Neural cell (in vitro differentiated cells): ENCODE data around the gene KRT78.

Experiments
- EP300 ChIP-seq: fragments of 450-650 bp; conservative IDR thresholded peaks from 2 replicates; pipeline ENCODE4 v1.6.1; 2014; ENCODE audit warnings: antibody characterized with exemption, mild to moderate bottlenecking, moderate library complexity; ENCODE audit not compliant: poor library complexity, severe bottlenecking
- EZH2 ChIP-seq: fragments of 200-600, 300-800 bp; shearing (Covaris generic), sonication (generic); IDR thresholded peaks from 2 replicates; pipeline ENCODE4 v1.6.1; 2014; ENCODE audit warnings: antibody characterized with exemption, low read length, borderline replicate concordance, mild to moderate bottlenecking; ENCODE audit not compliant: insufficient read depth, poor library complexity, severe bottlenecking
- MXI1 ChIP-seq: fragments of 450-650 bp; conservative IDR thresholded peaks from 2 replicates; pipeline ENCODE4 v1.6.1; 2014; ENCODE audit warnings: antibody characterized with exemption, mild to moderate bottlenecking; ENCODE audit not compliant: poor library complexity, severe bottlenecking
- POLR2AphosphoS5 ChIP-seq: IDR thresholded peaks from 2 replicates; pipeline ENCODE4 v1.6.1; 2012
- RAD21 ChIP-seq: fragments of 450-650 bp; conservative IDR thresholded peaks from 2 replicates; pipeline ENCODE4 v1.6.1; 2014; ENCODE audit warnings: antibody characterized with exemption, mild to moderate bottlenecking, moderate library complexity
- TAF1 ChIP-seq: IDR thresholded peaks from 2 replicates; pipeline ENCODE4 v1.6.1; 2012; ENCODE audit warnings: low read depth
- TF ChIP-seq, protein P1 (sequence below): fragments of 450-650 bp; IDR thresholded peaks from 2 replicates; pipeline ENCODE4 v1.5.1; 2014; ENCODE audit warnings: antibody characterized with exemption, mild to moderate bottlenecking, moderate library complexity; ENCODE audit not compliant: poor library complexity, severe bottlenecking
- TF ChIP-seq, protein P2 (sequence below): IDR thresholded peaks from 2 replicates; pipeline ENCODE4 v1.6.1; 2012; ENCODE audit warnings: borderline replicate concordance

DNA sequence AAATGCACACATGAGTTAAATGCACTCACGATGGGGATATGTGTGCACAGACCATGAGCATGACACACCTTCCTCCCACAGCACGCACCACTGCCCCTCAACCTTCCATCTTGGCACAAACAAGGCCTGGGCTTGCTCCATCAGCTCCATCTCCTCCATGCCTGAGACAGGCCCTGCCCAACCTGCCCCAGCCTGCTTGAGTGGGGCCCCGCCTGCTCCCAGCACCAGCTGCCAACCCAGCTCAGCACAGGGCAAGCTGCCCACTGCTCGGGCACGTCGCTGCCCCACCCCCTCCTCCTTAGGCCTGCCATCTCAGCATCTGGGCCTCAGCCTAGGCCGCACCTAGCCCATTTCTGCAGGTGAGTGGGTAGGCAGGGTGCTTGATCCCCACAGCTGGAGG is 27.6 kb upstream of the KRT78 start:
- TF ChIP-seq, protein P1, sequence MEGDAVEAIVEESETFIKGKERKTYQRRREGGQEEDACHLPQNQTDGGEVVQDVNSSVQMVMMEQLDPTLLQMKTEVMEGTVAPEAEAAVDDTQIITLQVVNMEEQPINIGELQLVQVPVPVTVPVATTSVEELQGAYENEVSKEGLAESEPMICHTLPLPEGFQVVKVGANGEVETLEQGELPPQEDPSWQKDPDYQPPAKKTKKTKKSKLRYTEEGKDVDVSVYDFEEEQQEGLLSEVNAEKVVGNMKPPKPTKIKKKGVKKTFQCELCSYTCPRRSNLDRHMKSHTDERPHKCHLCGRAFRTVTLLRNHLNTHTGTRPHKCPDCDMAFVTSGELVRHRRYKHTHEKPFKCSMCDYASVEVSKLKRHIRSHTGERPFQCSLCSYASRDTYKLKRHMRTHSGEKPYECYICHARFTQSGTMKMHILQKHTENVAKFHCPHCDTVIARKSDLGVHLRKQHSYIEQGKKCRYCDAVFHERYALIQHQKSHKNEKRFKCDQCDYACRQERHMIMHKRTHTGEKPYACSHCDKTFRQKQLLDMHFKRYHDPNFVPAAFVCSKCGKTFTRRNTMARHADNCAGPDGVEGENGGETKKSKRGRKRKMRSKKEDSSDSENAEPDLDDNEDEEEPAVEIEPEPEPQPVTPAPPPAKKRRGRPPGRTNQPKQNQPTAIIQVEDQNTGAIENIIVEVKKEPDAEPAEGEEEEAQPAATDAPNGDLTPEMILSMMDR: no peak
- TF ChIP-seq EP300: no peak
- TF ChIP-seq RAD21: no peak
- TF ChIP-seq MXI1: no peak
- TF ChIP-seq POLR2AphosphoS5: no peak
- TF ChIP-seq TAF1: no peak
- TF ChIP-seq, protein P2, sequence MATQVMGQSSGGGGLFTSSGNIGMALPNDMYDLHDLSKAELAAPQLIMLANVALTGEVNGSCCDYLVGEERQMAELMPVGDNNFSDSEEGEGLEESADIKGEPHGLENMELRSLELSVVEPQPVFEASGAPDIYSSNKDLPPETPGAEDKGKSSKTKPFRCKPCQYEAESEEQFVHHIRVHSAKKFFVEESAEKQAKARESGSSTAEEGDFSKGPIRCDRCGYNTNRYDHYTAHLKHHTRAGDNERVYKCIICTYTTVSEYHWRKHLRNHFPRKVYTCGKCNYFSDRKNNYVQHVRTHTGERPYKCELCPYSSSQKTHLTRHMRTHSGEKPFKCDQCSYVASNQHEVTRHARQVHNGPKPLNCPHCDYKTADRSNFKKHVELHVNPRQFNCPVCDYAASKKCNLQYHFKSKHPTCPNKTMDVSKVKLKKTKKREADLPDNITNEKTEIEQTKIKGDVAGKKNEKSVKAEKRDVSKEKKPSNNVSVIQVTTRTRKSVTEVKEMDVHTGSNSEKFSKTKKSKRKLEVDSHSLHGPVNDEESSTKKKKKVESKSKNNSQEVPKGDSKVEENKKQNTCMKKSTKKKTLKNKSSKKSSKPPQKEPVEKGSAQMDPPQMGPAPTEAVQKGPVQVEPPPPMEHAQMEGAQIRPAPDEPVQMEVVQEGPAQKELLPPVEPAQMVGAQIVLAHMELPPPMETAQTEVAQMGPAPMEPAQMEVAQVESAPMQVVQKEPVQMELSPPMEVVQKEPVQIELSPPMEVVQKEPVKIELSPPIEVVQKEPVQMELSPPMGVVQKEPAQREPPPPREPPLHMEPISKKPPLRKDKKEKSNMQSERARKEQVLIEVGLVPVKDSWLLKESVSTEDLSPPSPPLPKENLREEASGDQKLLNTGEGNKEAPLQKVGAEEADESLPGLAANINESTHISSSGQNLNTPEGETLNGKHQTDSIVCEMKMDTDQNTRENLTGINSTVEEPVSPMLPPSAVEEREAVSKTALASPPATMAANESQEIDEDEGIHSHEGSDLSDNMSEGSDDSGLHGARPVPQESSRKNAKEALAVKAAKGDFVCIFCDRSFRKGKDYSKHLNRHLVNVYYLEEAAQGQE: no peak
- no peak for TF ChIP-seq EZH2
